SH-SY5Y (cell line): ENCODE data around the gene PRKAB1.

Source experiments
- GATA2 ChIP-seq: IDR thresholded peaks from 2 replicates; pipeline ENCODE4 v1.6.1; 2011; ENCODE audit warnings: mild to moderate bottlenecking, low read depth, low read length
- GATA3 ChIP-seq: IDR thresholded peaks from 2 replicates; pipeline ENCODE4 v1.6.1; 2011; ENCODE audit warnings: low read depth, mild to moderate bottlenecking, low read length, moderate library complexity

GRCh38 chr12:119634743-119635142, 33.2 kb upstream of the PRKAB1 start:
- TF ChIP-seq GATA3 (no peak), GATA2 (no peak)
